ENCODE data around the gene TMEM50B.

TMEM50B gene

DNA sequence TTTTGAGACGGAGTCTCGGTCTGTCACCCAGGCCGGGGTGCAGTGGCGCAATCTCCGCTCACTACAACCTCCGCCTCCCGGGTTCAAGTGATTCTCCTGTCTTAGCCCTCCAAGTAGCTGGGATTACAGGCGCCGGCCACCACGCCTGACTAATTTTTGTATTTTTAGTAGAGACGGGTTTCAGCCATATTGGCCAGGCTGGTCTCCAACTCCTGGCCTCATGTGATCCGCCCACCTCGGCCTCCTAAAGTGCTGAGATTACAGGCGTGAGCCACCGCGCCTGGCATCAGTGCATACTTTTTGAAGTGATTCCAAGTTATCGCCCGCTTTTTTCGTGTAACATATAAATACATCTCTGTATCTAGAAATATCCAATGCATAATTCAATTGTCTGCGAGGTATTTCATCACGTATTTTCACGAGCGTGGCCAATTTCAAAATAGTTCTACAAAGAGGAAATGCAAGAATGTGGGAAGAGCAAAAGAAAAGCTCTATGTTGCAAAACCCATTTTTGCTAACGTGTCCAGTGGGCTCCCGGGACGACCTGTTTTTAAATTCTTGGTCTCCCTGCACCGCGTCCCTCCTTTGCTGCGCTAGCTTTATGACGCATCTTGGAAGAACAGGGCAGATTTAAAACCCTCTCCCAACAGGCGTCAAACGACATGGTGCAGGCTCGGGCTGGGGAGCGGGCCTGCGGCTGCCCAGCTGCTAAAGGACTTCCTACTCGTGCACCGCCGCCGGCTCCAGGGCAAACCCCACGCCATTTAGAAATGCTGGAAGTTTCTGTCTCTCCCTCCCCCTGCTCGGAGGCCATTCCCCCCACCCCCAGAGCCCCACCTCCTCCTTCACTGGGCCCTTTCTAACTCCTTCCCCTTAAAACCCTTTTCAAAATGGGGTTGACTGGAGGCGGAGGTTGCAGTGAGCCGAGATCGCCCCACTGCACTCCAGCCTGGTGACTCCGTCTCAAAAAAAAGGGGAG, 77.5 kb downstream of the TMEM50B start:
- in situ Hi-C loops (cut with MboI; ENCODE audit: low sequenced_read_pairs) = no loop called here

DNA sequence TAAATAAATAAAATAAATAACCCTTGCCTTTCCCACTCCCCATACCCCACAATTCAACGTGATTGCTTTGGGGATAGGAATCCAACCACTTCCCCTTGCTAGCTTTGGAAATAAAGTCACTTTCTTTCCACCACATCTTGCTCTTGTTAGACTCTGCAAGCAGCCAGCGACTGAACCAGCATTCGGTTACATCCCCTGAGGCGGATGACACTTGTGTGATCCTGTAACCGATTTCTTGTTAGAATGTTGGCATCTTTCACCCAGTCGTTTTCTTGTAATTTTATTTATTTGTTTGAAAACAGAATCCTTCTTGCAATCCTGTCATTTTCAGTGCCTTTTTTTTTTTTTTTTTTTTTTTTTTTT, 78.2 kb downstream of the TMEM50B start:
- in situ Hi-C loops (cut with MboI; ENCODE audit: low sequenced_read_pairs) = no loop called here

Measured in HL-60/S4 treated with retinoic acid at 250 ng/mL for 4 days and 3 days (cell line).